ENCODE measurements around the gene ZNF689.

DNA sequence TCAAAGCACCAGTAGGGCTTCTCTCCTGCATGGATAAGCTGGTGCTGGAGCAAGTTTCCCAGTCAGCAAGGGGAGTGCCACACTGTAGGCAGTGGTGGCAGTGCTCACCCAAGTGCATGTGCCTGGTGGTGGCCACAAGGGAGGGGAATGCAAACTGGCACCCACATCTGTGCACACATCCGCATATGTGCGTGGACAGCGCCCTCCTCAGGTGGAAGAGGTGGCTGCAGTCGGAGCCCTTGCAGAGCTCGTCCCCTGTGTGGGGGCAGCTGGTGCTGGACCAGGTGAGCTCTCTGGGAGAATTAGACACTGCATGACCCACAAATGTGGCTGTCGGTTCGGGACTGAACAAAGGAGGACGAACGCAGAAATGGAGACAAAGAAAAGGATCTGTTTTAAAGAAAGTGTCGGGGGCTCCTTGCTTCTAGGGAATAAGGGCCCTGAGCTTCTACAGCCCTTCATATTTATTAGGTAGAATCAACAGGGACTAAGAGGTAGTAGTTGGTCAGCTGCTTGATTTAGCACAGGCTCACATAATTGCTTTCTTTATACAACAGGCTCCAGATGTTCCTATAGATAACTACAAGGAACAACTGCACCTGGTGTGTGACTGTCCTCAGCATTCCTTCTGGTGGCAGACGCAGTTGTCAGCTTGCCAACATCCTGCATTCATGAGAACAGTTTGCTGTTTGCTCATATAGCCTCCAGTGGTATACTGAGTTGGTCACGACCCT lies 5.3 kb upstream of the ZNF689 start:
- TF ChIP-seq POLR2AphosphoS5 (IDR thresholded peaks at IDR 0.05; ENCODE audit: low read depth, low read length) (no peak), TAF1 (IDR thresholded peaks at IDR 0.05; ENCODE audit: borderline replicate concordance, insufficient read depth, low read length) (no peak)
- TF ChIP-seq, protein P1, sequence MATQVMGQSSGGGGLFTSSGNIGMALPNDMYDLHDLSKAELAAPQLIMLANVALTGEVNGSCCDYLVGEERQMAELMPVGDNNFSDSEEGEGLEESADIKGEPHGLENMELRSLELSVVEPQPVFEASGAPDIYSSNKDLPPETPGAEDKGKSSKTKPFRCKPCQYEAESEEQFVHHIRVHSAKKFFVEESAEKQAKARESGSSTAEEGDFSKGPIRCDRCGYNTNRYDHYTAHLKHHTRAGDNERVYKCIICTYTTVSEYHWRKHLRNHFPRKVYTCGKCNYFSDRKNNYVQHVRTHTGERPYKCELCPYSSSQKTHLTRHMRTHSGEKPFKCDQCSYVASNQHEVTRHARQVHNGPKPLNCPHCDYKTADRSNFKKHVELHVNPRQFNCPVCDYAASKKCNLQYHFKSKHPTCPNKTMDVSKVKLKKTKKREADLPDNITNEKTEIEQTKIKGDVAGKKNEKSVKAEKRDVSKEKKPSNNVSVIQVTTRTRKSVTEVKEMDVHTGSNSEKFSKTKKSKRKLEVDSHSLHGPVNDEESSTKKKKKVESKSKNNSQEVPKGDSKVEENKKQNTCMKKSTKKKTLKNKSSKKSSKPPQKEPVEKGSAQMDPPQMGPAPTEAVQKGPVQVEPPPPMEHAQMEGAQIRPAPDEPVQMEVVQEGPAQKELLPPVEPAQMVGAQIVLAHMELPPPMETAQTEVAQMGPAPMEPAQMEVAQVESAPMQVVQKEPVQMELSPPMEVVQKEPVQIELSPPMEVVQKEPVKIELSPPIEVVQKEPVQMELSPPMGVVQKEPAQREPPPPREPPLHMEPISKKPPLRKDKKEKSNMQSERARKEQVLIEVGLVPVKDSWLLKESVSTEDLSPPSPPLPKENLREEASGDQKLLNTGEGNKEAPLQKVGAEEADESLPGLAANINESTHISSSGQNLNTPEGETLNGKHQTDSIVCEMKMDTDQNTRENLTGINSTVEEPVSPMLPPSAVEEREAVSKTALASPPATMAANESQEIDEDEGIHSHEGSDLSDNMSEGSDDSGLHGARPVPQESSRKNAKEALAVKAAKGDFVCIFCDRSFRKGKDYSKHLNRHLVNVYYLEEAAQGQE (IDR thresholded peaks at IDR 0.05; ENCODE audit: insufficient read depth in 1 of 2, low read depth in 2 of 2, low read length in 2 of 2), result no peak
